Nucleus accumbens (tissue), 56 donors: ENCODE results near the gene WWC2.

ENCODE experiments used
- DNase-seq, 56 donors: peaks; one replicate each; lab custom pipeline; 2025; lab: John Stamatoyannopoulos, UW

The WWC2 gene

GRCh38 chr4:183164963-183165362 is 65.9 kb downstream of the WWC2 start:
- no peak for DNase-seq

GRCh38 chr4:183165376-183165775 is 66.3 kb downstream of the WWC2 start:
- DNase-seq = no peak

GRCh38 chr4:183170894-183171293 is 71.8 kb downstream of the WWC2 start:
- DNase-seq = no peak

GRCh38 chr4:183171484-183172267 is 72.6 kb downstream of the WWC2 start:
- DNase-seq = no peak

GRCh38 chr4:183172881-183173280 is 73.8 kb downstream of the WWC2 start:
- no peak for DNase-seq

GRCh38 chr4:183173580-183174526 is 74.8 kb downstream of the WWC2 start:
- DNase-seq = no peak

- no peak for DNase-seq
These were observed 76.7 kb downstream of the WWC2 start for GRCh38 chr4:183175631-183176232.

GRCh38 chr4:183177001-183177400 is 77.9 kb downstream of the WWC2 start:
- no peak for DNase-seq

- DNase-seq = no peak
These were observed 79.1 kb downstream of the WWC2 start for GRCh38 chr4:183178201-183178600.

- DNase-seq = no peak
These were observed 81.0 kb downstream of the WWC2 start for GRCh38 chr4:183180096-183180495.

- no peak for DNase-seq
These were observed 81.6 kb downstream of the WWC2 start for GRCh38 chr4:183180621-183181020.

GRCh38 chr4:183181081-183181480 is 82.0 kb downstream of the WWC2 start:
- no peak for DNase-seq

GRCh38 chr4:183182873-183183725 is 84.0 kb downstream of the WWC2 start:
- no peak for DNase-seq

- no peak for DNase-seq
These were observed 85.0 kb downstream of the WWC2 start for GRCh38 chr4:183183906-183184535.

- no peak for DNase-seq
These were observed 86.0 kb downstream of the WWC2 start for GRCh38 chr4:183185018-183185417.

- DNase-seq = no peak
These were observed 86.5 kb downstream of the WWC2 start for GRCh38 chr4:183185559-183185958.

GRCh38 chr4:183186813-183187212 is 87.8 kb downstream of the WWC2 start:
- no peak for DNase-seq

- no peak for DNase-seq
These were observed 92.0 kb downstream of the WWC2 start for GRCh38 chr4:183190900-183191527.

- no peak for DNase-seq
These were observed 92.6 kb downstream of the WWC2 start for GRCh38 chr4:183191630-183192029.
